GM12892 (cell line): ENCODE measurements around the gene LSG1.

Experiments
- POLR2A ChIP-seq: IDR thresholded peaks from 2 replicates; pipeline ENCODE4 v1.6.1; 2011; ENCODE audit warnings: low read depth, low read length, control low read depth
- POLR2AphosphoS5 ChIP-seq: IDR thresholded peaks from 2 replicates; pipeline ENCODE4 v1.6.1; 2011; ENCODE audit warnings: low read depth, low read length, control low read depth
- TAF1 ChIP-seq: IDR thresholded peaks from 2 replicates; pipeline ENCODE4 v1.6.1; 2011; ENCODE audit warnings: low read depth, mild to moderate bottlenecking, control low read depth, low read length, borderline replicate concordance

DNA sequence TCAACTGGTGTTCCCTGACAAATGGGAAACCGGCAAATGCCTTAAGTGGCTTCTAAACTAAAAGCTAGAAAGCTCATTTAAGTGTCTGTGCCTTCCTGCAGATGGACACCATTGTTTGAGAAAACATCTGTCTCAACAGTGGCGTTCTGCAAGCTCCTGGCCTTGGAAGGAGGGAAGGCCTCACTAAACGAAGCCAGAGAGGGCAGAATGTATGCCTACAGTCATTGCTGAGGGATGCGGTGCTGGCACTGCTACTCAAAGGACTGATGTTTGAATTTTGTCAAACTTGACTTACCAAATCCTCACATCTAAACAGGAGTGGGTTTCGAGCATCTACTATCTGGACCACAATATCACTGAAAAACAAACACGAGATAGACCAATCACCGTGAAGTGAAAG, 12.2 kb downstream of the LSG1 start:
- TF ChIP-seq POLR2A = no peak
- no peak for TF ChIP-seq TAF1
- TF ChIP-seq POLR2AphosphoS5 = no peak
